CD4-positive, alpha-beta T cell treated with Interleukin-15 for 1 hour (primary cell): ENCODE data around the gene GUCD1.

Experiments used
- DNase-seq: peaks from one replicate; pipeline ENCODE4 v3.0.0-alpha.2; 2020

The GUCD1 gene

DNA sequence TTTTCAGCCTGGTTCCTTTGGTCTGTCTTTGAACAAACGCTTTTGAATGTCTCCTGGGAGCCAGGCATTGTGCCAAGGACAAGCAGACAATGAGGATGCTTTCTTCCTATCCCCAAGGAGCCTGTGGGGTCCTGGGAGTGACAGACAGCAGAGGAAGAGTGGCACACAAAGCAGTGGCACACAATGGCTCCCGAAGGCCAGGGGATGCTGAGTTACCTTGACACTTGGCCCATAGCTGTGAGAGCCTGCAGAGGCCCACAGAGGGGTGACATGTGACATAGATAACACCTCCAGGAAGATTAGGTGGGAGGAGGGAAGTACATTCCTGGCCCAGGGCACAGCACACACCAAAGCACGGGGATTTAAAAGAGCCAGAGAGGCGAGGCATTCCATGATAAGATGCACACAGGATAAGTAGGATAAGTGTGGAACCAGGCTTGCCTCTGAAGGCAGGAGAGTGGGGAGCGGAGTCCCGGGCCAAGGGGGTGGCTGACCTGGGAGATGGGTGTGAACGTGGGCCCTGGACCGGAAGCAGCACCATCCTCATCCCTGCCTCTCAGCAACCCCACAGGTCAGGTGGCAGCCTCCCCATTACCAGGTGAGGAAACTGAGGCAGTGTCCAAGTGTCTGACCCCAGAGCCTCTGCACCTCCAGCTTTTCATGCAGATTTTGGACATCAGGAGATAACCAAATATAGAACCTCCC, 53.5 kb downstream of the GUCD1 start:
- no peak for DNase-seq

GRCh38 chr22:24500277-24500820, 54.6 kb downstream of the GUCD1 start:
- DNase-seq: no peak

DNA sequence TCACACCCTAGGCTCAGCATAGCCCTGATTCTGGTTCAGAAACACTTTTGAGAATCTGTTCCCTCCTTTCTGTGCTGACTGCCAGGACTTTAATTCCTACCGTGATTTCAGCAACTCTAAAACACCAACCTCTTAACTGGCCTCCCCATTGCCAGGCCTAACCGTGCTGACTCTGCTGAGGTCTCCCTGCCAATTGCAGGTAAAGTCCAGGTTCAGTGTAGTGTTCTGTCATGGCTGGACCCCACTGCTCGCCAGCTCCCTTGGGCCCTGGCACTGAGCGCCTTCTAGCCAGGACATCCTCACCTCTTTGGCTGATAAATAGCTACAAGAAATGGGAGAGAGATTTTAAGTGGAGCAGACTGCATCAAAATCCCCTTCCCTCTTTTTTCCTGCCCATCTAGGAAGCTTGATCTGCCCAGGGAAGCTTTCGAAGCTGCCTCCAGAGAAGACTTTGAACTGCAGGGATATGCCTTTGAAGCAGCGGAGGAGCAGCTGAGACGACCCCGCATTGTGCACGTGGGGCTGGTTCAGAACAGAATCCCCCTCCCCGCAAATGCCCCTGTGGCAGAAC, 55.1 kb downstream of the GUCD1 start:
- no peak for DNase-seq

DNA sequence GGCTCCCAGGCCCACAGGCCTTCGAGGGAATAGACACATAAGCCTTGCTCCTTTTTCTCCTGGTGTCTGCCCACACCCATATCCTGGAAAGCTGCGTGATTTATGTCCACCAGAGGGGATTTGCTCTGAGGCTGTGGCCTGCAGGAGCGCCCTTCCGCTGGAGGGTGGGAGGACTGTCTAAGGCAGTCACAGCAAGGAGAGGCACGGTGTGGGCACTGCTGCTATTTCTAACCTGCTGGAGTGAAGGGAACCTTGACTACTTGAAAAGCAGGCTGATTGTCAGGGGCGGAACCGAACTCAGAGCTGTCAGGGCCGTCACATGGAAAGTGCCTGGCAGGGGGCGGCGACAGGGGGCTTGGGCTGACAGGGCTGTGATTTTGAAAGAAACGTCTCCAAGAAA, 56.1 kb downstream of the GUCD1 start:
- DNase-seq: no peak

DNA sequence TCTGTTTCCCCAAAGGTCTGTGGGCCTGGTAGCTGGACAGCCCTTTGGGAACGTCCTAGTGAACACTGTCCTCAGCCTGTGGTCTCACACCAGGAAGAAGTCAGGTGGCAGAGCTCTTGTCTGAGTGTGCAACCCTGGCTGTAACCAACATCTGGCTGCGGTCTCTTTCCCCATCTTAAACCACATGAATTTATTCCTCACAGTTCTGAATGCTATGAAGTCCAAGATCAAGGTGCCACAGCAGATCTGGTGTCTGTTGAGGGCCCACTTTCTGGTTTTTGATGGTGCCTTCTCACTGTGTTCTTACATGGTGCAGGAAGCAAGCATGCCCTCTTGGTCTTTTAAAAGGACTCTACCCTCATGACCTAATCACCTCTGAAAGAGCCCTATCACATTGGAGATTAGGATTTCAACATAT, 57.1 kb downstream of the GUCD1 start:
- no peak for DNase-seq

GRCh38 chr22:24496661-24497060, 58.3 kb downstream of the GUCD1 start:
- no peak for DNase-seq

GRCh38 chr22:24496234-24496633, 58.7 kb downstream of the GUCD1 start:
- no peak for DNase-seq

DNA sequence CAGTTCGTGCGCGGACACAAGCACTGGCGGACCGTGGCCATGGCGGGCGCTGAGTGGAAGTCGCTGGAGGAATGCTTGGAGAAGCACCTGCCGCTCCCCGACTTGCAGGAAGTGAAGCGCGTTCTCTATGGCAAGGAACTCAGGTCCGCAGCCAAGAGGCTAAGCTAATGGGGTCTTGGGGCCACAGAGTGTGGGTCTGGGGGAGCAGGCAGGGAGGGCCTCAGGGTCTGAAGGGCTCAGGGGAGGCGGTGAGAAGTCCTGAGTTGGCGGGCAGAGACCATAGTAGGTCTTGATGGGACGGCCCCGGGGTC, 59.6 kb downstream of the GUCD1 start:
- DNase-seq: no peak

- DNase-seq: no peak
These were observed 60.2 kb downstream of the GUCD1 start, which contains the start of gene UPB1 for GRCh38 chr22:24494528-24495364. UPB1 (plus strand) TSS chr22:24495332; CDS start chr22:24495404, 72 bp downstream.

DNA sequence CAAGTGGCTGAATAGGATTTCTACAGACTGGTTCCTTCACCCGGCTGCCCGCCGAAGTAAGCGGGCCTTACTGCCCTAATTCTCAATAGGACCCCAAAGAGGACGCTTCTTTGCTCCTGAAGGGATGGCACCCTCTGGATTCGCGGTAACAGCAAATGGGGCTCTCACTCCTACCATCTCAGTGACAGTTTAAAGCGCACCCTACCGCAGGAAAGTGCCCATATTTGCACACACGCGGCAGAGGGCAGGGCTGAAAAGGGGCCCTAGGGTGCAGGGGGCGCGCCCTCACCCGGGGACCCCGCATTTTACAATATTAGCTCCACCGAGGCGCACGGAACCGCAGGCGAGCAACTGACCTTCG, 60.8 kb downstream of the GUCD1 start:
- no peak for DNase-seq

DNA sequence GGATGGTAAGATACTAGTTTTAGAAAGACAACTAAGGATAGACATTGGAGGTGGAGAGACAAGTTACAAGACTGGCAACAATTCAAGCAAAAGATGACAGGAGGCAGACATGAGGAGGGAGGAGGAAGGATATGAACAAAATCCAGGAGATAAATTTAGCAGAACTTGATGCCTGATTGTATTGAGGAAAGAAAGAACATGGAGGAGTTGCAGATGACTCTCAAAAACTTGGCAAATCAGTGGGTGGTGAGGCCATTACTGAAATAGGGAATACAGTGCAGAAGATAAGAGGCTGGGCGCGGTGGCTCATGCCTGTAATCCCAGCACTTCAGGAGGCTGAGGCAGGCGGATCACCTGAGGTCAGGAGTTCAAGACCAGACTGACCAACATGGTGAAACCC, 62.5 kb downstream of the GUCD1 start:
- no peak for DNase-seq
